Measurements from ENCODE around the gene PNO1. TPM values are rescaled to one million over a fixed set of nuclear protein-coding genes. Genes with fewer than 3 reads are reported as not detected.

The PNO1 gene
- total and polyA plus RNA-seq, 9 of the 15 experiments (the other 6 are each of a cell fraction or from before 2014, with no cell fraction given): 11.8 to 81.7 (median 41.1) TPM

GRCh38 chr2:68157402-68158133 lies at the start of gene PNO1 (continued):
- TF ChIP-seq NONO (IDR thresholded peaks at IDR 0.05; ENCODE audit: low read depth in 2 of 2, low read length in 1 of 2) (no peak), HBP1 (CRISPR knock-in tag; IDR thresholded peaks at IDR 0.05) (no peak; the same call in 1 of the 2 replicates), RREB1 (CRISPR knock-in tag; IDR thresholded peaks at IDR 0.05) (0 out of 2 replicates have a peak, but pooled peaks have one; percentile 36), SMARCA5 (IDR thresholded peaks at IDR 0.05) (no peak), POLR2AphosphoS5 (IDR thresholded peaks at IDR 0.05; ENCODE audit: control insufficient read depth, insufficient read depth, low read depth, low read length) (peak; percentile 28; the same call in 1 of the 2 replicates), ZZZ3 (IDR thresholded peaks at IDR 0.05) (peak; percentile 81)
